ENCODE data around the gene TM2D3.

DNA sequence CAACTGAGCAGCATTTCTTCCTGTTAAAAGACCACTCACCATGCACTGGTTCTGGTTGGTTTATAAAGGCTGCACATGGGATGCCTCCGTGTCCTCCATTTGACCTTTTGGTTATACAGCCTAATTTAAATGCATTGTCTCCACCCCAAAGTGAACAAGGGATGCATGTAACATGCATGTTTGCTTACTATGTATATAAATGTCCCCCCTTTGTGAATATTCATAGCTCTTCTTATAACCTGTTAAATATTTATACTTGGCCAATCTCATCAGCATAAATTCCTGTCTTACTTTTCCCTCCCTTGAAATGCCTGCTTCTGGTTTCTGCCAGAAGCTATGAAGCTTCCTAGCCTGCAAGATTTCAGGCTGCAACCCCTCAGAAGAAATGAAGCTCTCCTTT, 44.6 kb upstream of the TM2D3 start:
- TF ChIP-seq, protein P1, sequence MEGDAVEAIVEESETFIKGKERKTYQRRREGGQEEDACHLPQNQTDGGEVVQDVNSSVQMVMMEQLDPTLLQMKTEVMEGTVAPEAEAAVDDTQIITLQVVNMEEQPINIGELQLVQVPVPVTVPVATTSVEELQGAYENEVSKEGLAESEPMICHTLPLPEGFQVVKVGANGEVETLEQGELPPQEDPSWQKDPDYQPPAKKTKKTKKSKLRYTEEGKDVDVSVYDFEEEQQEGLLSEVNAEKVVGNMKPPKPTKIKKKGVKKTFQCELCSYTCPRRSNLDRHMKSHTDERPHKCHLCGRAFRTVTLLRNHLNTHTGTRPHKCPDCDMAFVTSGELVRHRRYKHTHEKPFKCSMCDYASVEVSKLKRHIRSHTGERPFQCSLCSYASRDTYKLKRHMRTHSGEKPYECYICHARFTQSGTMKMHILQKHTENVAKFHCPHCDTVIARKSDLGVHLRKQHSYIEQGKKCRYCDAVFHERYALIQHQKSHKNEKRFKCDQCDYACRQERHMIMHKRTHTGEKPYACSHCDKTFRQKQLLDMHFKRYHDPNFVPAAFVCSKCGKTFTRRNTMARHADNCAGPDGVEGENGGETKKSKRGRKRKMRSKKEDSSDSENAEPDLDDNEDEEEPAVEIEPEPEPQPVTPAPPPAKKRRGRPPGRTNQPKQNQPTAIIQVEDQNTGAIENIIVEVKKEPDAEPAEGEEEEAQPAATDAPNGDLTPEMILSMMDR (conservative IDR thresholded peaks at IDR 0.05 in 1 of 2, IDR thresholded peaks at IDR 0.05 in 1 of 2; ENCODE audit: low read depth in 1 of 2, low read length in 2 of 2) = no peak
- TF ChIP-seq EZH2 (IDR thresholded peaks at IDR 0.05; ENCODE audit: low read length, missing control alignments) = no peak

Measured in fibroblast of lung (primary cell).